Fibroblast of villous mesenchyme (primary cell): Measurements from ENCODE around the gene XYLT1. TPM values are rescaled to one million over a fixed set of nuclear protein-coding genes. Genes with fewer than 3 reads are reported as not detected.

Experiments
- DNase-seq: peaks from one replicate; pipeline ENCODE4 v3.0.0-alpha.2; 2010; ENCODE audit warnings: low read depth
- H3K4me3 ChIP-seq: 2 replicates; pipeline ENCODE4 v1.5.1; 2011; ENCODE audit warnings: low read depth, mild to moderate bottlenecking, low read length
- total RNA-seq: library from RNA; depleted of rRNA; stranded (reverse); fragments of >200 nt; gene quantifications from 2 replicates; pipeline ENCODE4 v1.2.3, GENCODE V29; 2012
- TF ChIP-seq, protein P1 (sequence below): IDR thresholded peaks from 2 replicates; pipeline ENCODE4 v1.5.1; 2012; ENCODE audit warnings: low read depth, mild to moderate bottlenecking, low read length; ENCODE audit not compliant: insufficient read depth

XYLT1 gene
- total RNA-seq, 1 donor: 2.6 TPM

DNA sequence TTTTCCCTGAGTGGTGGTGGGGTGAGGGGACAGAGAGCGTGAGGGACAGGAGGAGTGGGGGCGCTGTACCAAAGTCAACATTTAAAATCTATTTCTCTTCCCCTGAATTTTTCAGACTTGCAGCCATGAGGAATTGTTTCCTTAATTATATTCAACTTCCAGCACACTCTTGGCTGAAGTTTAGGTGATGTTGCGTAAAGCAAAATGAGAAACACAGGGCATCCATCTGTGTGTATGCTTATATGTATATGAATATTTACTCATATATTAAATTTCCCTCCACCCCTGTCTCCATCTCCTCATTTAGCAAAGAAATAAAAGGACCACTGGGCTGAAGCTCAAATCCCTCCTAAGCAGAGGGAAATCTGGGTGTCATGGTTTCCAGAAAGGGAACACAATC lies 218.1 kb downstream of the XYLT1 start:
- TF ChIP-seq, protein P1, sequence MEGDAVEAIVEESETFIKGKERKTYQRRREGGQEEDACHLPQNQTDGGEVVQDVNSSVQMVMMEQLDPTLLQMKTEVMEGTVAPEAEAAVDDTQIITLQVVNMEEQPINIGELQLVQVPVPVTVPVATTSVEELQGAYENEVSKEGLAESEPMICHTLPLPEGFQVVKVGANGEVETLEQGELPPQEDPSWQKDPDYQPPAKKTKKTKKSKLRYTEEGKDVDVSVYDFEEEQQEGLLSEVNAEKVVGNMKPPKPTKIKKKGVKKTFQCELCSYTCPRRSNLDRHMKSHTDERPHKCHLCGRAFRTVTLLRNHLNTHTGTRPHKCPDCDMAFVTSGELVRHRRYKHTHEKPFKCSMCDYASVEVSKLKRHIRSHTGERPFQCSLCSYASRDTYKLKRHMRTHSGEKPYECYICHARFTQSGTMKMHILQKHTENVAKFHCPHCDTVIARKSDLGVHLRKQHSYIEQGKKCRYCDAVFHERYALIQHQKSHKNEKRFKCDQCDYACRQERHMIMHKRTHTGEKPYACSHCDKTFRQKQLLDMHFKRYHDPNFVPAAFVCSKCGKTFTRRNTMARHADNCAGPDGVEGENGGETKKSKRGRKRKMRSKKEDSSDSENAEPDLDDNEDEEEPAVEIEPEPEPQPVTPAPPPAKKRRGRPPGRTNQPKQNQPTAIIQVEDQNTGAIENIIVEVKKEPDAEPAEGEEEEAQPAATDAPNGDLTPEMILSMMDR: no peak
- no peak for DNase-seq
- no peak overlapping the region for H3K4me3 ChIP-seq

DNA sequence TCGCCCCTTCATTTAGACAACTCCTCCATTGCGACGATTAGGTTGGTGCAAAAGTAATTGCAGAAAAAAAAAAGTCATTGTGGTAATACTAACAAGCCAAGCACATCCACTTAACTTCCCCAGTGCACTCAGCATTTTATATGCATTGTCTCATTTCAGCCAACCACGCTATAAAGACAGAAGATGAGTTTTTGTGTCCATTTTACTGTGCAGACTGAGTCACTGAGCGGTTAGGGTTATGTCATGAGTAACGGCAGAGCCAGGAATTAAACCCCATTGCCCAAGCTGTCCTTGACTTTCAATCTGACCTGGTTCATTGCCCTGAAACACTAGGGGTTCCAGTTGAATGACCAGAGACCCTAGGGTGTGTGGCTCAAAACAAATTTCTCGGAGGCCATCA lies 218.7 kb downstream of the XYLT1 start:
- H3K4me3 ChIP-seq: no peak overlapping the region
- TF ChIP-seq, protein P1: no peak
- DNase-seq: no peak

DNA sequence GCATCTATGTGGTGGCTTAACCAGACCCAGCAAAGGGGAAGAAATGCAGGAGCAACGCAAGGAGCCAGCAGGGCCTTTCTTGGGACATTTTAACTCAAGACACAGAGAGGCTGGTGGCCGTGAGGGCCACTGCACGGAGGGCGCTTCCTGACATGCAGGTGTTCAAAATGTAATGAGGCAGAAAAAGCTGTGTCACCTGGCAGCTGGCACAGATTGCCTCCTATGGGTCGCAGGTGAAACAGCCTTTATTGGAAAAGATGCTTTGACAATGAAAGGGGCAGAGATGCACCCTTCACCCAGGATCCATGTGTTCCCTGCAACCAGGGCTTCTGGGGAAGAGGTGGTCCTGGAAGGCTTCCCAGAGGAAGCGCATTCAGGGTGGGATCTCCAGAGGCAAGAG lies 219.3 kb downstream of the XYLT1 start:
- DNase-seq: no peak
- H3K4me3 ChIP-seq: no peak overlapping the region
- TF ChIP-seq, protein P1: no peak

DNA sequence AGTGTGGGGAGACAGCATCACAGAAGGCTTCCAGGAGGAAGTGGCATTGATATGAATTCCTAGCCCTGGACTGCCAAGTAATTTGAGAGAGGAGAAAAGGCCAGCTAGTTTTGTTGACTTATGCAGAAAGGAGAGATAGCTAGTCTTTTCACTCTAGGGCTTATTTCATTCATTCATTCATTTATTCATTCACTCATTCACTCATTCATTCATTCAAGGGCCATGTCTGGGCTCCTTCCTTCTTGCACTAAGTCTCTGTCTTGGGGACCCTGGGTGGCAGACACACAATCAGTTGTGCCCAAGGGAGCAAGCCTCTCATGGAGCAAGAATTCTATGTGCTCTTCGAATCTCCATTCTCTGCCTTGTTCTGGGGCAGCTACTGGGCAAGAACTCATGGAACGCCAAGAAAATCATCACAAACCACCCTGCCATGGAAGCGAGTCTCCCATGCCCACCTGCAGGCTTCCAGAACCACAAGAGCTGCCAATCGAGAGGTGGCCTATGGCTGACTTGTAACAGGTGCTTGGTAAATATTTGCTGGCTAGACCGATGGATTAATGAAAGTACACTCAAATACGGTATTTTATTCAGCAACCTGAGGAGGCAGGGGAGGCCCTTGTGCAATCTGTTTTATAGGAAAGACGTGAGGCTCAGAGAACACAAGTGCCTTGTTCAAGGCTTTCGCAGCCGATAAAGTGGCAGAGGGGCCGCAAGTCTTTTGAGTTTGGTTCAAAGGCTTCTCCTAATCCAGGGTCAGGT lies 223.6 kb downstream of the XYLT1 start:
- no peak overlapping the region for H3K4me3 ChIP-seq
- TF ChIP-seq, protein P1: no peak
- DNase-seq: no peak

DNA sequence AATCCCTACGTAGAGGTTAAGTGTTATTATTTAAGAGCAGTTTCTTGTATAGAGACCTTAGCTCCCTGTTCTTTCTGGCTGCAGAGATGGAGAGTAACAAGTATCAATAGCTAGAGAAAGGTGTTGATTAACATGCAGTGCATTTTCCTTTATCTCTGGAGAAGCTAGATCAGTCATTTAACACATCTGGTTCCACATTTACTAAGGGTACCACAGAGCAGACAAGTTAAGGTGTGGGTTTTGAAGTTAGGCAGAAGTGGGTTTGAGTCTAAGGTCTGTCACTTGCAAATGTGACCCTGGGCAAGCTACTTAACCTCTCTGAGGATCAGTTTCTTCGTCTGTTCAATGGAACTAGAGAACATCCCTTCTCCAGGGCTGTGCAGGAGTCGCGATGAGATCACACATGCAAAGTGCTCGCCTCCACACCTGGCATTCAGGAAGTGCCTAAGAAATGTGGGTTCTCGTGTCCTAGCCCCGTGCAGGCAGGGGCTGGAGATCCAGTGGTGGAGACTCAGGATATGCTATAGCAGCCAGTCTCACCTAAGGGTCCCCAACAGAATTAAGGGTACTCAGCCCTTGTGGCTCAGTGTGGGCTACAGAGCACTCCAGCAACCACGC lies 224.4 kb downstream of the XYLT1 start:
- H3K4me3 ChIP-seq: no peak overlapping the region
- no peak for DNase-seq
- TF ChIP-seq, protein P1: no peak

DNA sequence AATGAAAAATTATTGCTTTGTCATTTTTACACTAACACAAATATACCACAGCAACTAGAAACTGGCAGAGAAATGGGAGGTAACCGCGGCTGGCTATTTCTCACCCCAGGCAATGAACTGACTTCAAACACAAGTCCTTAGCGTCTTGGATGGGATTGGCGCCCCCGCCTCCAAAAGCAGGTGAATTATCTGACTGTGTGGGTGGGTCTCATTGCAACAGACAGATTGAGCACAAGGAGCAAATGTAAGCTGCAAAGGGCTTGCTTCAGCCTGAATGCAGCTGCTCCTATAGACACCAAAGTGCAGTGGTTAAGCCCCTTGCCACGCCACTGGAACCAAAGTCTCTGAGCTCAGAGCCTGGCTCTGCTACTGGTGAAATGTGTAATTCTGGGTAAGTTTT lies 225.0 kb downstream of the XYLT1 start:
- TF ChIP-seq, protein P1: no peak
- no peak overlapping the region for H3K4me3 ChIP-seq

More for the DNA sequence above, 225.0 kb downstream of the XYLT1 start:
- DNase-seq: no peak
